ENCODE measurements around the gene GRID1. TPM values are rescaled to one million over a fixed set of nuclear protein-coding genes. Genes with fewer than 3 reads are reported as not detected.

GRID1 gene
- 1 to 10 TPM in 1 of 4 donors, under 1 TPM in 3; 0.06 to 1.8 (median 0.34) TPM for total RNA-seq
- 0.29 TPM for polyA plus RNA-seq
- long read RNA-seq, donor 1, result 0 reads
- long read RNA-seq, donor 2, result 0 reads
- long read RNA-seq, donor 3, result 0 reads
- long read RNA-seq, donor 4, partial matches to known transcripts, result 0 of 1 reads
- long read RNA-seq, donor 4, other reads (novel, unspliced or antisense), result 1 of 1 reads

DNA sequence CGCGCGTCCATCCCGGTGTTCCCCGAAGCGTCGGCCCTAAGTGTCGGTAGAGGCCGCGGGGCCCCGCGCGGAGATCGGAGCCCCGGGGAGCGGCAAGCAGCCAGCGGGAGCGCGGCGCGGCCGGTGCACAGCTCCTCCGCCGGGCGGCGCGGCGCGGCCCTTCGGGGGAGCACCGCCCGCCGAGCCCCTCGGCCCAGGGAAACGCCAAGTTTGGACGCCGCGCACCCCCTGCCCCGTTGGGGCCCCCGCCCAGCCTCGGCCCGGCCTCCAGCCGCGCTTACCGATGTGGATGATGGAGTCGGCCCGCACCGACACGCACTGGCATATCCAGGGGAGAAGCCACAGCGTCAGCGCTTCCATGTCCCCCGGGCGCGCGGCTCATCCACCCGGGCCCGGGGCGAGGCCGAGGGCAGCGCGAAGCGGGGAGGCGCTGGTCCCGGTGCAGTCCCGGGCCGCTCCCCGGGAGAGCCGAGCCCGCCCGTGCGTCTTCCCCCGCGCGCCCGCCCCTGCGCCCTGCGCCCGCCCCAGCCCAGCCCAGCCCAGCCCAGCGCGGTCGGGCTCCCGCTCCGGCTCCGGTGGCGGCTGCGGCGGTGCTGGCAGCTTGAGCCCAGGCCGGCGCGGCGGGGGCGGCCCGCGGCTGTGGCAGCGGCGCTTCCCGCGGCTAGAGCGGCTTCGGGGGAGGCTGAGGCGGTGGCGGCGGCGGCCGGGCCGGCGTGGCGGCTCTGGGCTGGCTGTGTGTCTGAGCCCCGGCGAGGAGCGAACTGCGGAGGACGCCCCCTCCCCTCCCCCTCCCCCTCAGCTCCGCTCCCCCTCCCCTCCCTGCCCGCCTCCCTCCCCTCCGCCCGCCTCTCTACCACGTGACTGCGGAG lies at the start of gene GRID1:
Gene GRID1, minus strand, starts transcription at position 763 of the 869 bp plus-strand sequence.
- H3K4me3 ChIP-seq (ENCODE audit: low read length), result peak within 1 kb of the TSS; percentile 65
- WGBS, result under 1% methylated on average over 114 of the region's 119 CpGs
- H3K9me3 ChIP-seq (ENCODE audit: control insufficient read depth, low read length), result no peaks in the 10 kb centered on the region
- H3K27me3 ChIP-seq (ENCODE audit: control insufficient read depth, insufficient read depth), result no peaks in the 10 kb centered on the region
- H3K27ac ChIP-seq (ENCODE audit: low read length), result no peak within 1 kb of the TSS
- intact Hi-C loops (cut with DNase I), result no loop called here
- DNase-seq (peak in 1 of 3 donors; percentile 69), ATAC-seq (peak; percentile 6 to 29)
- peaks cover 3% of the 10 kb centered on the region for H3K4me1 ChIP-seq (ENCODE audit: control insufficient read depth, insufficient read depth, low read length)

DNA sequence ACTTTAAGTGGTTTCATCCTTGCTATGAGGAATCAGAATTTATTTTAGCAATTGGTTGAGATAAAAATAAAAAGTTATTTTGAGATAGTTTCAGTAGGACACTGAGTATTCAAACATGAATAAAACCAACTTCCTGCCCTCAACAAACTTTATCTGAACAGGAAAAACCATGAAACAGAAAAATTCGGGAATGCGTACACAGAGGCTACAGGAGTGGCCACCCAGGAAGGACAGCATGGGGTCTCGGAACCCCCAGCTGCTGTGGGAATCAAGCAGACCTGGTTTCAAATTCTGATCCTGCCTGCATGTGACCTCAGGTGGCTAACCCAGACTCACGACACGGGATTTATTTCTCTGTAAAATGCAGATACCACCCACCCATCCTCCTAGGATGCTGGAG lies 49.0 kb upstream of the GRID1 start:
- H3K9me3 ChIP-seq (ENCODE audit: control insufficient read depth, low read length), result no peaks in the 10 kb centered on the region
- ATAC-seq (no peak), DNase-seq (no peak)
- no peak overlapping the region for H3K27ac ChIP-seq (ENCODE audit: low read length)
- intact Hi-C loops (cut with DNase I), result no loop called here
- H3K4me3 ChIP-seq (ENCODE audit: low read length), result no peak overlapping the region
- H3K27me3 ChIP-seq (ENCODE audit: control insufficient read depth, insufficient read depth), result no peaks in the 10 kb centered on the region
- H3K4me1 ChIP-seq (ENCODE audit: control insufficient read depth, insufficient read depth, low read length), result peaks cover 5% of the 10 kb centered on the region
- 52% methylated on average over 5 of the region's 5 CpGs for WGBS

DNA sequence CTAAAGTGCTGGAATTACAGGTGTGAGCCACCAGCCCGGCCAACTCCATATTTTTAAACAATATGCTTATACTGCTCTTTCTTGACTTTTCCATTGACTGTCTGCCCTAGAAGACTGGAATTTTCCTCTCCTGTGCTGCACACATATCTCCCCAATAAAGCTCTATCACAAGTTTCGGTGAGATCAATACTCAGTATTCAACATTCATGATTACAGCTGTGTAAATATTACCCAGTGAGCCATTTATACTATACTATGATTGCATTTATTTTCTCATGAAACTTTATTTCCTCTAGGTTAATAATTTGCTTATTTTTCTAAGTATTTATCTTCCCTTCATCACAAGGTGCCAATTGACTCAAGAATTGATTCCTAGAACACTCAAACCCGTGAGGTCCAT lies 48.5 kb upstream of the GRID1 start:
- no peak overlapping the region for H3K27ac ChIP-seq (ENCODE audit: low read length)
- DNase-seq (no peak), ATAC-seq (no peak)
- no peaks in the 10 kb centered on the region for H3K27me3 ChIP-seq (ENCODE audit: control insufficient read depth, insufficient read depth)
- H3K9me3 ChIP-seq (ENCODE audit: control insufficient read depth, low read length), result no peaks in the 10 kb centered on the region
- H3K4me1 ChIP-seq (ENCODE audit: control insufficient read depth, insufficient read depth, low read length), result peaks cover 5% of the 10 kb centered on the region
- intact Hi-C loops (cut with DNase I), result no loop called here
- WGBS, result 92% methylated on average over 3 of the region's 3 CpGs
- no peak overlapping the region for H3K4me3 ChIP-seq (ENCODE audit: low read length)

DNA sequence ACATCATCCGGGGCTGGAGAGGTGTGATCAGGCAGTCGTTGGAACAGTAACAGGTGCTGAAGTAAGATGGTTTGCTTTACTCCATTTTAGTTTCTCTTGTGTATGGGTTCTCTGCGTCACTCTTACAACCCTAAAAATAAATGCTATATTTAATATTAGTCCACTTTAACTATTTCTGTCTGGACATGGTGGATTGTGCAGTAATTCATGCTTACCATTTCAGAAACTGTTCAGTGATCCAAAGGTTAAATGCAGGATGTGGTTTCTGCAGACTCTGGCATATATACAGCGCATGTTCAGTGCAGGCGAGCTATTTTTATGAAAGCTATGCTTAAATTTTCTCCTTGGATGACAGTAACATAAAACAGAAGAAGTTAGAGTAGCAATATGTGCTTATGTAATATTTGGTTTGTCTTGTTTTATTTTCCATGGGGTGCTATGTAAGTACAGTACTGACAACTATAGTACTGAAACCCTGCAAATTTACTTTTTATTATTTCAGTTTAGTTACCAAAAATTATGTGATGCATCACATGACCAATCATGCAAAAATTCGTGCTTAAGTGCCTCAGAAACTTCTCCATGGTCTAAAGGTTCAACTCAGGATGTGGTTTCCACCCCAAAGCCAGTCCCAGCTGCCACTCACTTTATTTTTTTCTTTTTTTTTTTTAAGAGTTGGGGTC lies 46.6 kb upstream of the GRID1 start:
- no peak for DNase-seq
- Histone ChIP-seq H3K4me3 (ENCODE audit: low read length) (no peak overlapping the region), H3K27ac (ENCODE audit: low read length) (no peak overlapping the region), H3K27me3 (ENCODE audit: control insufficient read depth, insufficient read depth) (no peaks in the 10 kb centered on the region), H3K4me1 (ENCODE audit: control insufficient read depth, insufficient read depth, low read length) (peaks cover 5% of the 10 kb centered on the region), H3K9me3 (ENCODE audit: control insufficient read depth, low read length) (no peaks in the 10 kb centered on the region)
- intact Hi-C loops (cut with DNase I), result no loop called here
- WGBS, result 53% methylated on average over 6 of the region's 6 CpGs
- ATAC-seq, result no peak

DNA sequence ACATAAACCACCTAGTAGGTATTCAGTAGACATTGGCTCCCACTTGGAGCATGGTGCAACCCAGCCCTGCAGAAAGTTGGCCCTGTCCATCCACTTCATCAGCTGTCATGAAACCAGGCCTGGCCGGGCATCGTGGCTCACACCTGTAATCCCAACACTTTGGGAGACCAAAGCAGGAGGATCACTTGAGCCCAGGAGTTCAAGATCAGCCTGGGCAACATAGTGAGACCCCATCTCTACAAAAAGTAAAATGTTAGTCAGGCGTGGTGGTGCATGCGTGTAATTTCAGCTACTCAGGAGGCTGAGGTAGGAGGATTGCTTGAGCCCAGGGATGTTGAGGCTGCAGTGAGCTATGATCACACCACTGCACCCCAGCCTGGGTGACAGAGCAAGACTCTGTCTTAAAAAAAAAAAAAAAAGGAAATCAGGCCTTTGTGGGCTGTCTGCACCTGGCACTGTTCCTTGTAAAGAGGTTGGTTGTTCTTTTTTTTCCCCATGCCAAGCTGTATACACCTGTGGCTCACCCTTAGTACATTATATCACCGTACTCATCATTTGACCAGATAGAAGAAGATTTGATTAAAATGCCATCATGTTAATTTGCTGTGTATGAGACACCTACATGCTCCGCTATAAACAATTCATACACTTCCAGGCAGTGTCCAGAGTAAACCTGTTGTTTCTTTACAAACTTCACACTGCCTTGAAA lies 45.4 kb upstream of the GRID1 start:
- Histone ChIP-seq H3K27me3 (ENCODE audit: control insufficient read depth, insufficient read depth) (no peaks in the 10 kb centered on the region), H3K4me3 (ENCODE audit: low read length) (no peak overlapping the region), H3K27ac (ENCODE audit: low read length) (peak overlapping the region; percentile 19), H3K9me3 (ENCODE audit: control insufficient read depth, low read length) (no peaks in the 10 kb centered on the region), H3K4me1 (ENCODE audit: control insufficient read depth, insufficient read depth, low read length) (peaks cover 5% of the 10 kb centered on the region)
- no peak for ATAC-seq
- no peak for DNase-seq
- 88% methylated on average over 6 of the region's 6 CpGs for WGBS
- intact Hi-C loops (cut with DNase I), result no loop called here

DNA sequence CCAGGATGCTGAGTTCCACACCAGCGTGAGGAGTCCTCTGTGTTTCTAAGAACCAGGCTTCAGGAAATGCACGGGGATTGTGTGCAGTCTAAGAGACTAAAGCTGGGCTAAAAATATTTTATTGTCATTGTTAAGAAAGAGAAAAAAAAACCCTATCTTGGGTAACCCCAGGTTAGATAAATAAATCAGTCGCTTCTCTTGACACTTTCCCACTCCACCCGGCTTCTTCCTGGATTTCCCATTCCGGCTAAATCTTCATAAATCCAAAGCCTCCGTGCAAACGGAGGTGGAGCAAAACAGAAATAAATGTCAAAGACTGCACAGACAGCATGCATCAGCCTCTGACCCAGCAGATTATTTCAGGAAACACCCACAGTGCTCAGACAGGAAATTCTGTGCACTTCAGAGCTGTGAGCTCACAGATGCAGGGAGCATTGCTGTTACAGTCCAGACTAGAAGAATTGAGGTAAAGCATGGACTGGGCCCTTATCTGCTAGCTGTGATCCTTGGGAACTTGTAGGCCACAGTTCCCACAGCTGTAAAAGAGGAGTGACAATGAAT lies 44.8 kb upstream of the GRID1 start:
- Histone ChIP-seq H3K27ac (ENCODE audit: low read length) (no peak overlapping the region), H3K4me3 (ENCODE audit: low read length) (no peak overlapping the region), H3K27me3 (ENCODE audit: control insufficient read depth, insufficient read depth) (no peaks in the 10 kb centered on the region), H3K9me3 (ENCODE audit: control insufficient read depth, low read length) (no peaks in the 10 kb centered on the region), H3K4me1 (ENCODE audit: control insufficient read depth, insufficient read depth, low read length) (peaks cover 5% of the 10 kb centered on the region)
- peak; percentile 91 to 96 for ATAC-seq
- 21% methylated on average over 7 of the region's 7 CpGs for WGBS
- intact Hi-C loops (cut with DNase I), result no loop called here
- DNase-seq, result no peak

DNA sequence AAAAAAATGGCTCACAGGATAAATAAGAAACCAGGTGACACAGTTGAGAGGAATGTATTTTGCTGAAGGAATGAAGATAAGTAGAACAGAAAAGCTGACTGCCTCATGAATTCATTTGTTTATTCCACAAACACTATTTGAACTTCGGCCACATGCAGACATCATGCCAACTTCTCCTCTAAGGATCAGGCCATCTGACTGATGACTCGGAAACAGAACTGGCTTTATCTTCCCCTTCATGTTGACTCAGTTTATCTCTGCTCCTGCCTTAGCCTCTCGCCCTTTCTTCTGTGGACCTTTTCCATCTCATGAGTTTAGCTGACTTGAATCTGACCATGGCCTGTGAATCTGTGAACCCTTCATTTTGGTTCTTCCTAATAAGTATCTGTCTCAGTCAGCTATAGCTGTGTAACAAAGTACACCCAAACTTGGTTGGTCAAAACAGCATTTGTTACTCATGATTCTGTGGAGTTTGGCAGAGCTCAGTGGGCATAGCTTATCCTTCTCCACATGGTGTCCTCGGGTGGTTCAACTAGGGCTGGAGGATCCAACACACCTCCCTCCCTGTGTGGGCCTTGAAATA lies 44.0 kb upstream of the GRID1 start:
- Histone ChIP-seq H3K27me3 (ENCODE audit: control insufficient read depth, insufficient read depth) (no peaks in the 10 kb centered on the region), H3K4me1 (ENCODE audit: control insufficient read depth, insufficient read depth, low read length) (peaks cover 5% of the 10 kb centered on the region), H3K4me3 (ENCODE audit: low read length) (no peak overlapping the region), H3K27ac (ENCODE audit: low read length) (no peak overlapping the region), H3K9me3 (ENCODE audit: control insufficient read depth, low read length) (no peaks in the 10 kb centered on the region)
- WGBS, result 75% methylated on average over 4 of the region's 4 CpGs
- ATAC-seq (no peak), DNase-seq (no peak)
- intact Hi-C loops (cut with DNase I), result no loop called here

DNA sequence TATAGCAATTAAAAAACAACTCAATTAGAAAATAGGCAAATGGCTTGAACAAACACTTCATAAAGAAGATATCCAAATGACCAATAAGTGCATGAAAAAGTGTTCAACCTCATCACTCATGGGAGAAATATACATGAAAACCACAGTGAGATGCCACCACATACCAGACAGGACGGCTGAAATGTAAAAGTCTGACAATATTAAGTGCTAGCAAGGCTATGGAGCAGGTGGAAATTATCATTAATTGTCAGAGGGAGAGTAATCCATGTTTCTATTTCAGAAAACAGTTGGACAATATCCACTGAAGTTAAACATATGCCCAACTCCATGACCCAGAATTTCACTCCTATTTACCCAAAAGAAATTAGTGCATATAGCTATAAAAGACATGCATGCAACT lies 42.6 kb upstream of the GRID1 start:
- 76% methylated on average over 1 of the region's 1 CpG for WGBS
- DNase-seq (no peak), ATAC-seq (no peak)
- no peak overlapping the region for H3K27ac ChIP-seq (ENCODE audit: low read length)
- H3K4me3 ChIP-seq (ENCODE audit: low read length), result no peak overlapping the region
- no peaks in the 10 kb centered on the region for H3K9me3 ChIP-seq (ENCODE audit: control insufficient read depth, low read length)
- H3K27me3 ChIP-seq (ENCODE audit: control insufficient read depth, insufficient read depth), result no peaks in the 10 kb centered on the region
- H3K4me1 ChIP-seq (ENCODE audit: control insufficient read depth, insufficient read depth, low read length), result peaks cover 5% of the 10 kb centered on the region
- intact Hi-C loops (cut with DNase I), result no loop called here

DNA sequence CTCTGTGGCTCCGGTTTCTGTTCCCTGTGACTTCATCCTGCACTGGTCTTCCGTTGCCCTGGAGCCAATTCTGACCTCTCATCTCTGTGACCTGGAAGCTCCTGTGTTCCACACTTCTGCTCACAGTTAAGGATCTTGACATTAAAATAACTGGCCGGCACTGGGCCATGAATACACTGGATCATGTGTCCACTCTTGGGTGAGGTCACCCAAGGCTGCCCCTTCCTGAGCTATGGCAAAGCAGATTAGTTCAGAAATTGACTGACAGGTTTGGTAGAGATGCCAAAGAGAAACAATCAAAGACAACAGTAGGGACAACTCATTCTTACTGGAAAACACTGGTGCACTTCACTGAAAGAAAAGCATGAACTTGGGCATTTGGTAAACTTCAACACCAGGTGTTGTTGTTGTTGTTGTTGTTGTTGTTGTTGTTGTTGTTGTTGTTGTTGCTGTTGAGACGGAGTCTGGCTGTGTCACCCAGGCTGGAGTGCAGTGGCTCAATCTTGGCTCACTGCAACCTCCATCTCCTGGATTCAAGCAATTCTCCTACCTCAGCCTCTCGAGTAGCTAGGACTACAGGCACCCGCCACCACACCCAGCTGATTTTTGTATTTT lies 36.7 kb upstream of the GRID1 start:
- ATAC-seq, result no peak
- intact Hi-C loops (cut with DNase I), result loop anchor here in 2 of 4 donors (5.0 kb wide), 2 partner anchors 179 to 184 kb away; no protein-coding TSS in a partner anchor
- no peak for DNase-seq
- H3K27ac ChIP-seq (ENCODE audit: low read length), result no peak overlapping the region
- H3K4me1 ChIP-seq (ENCODE audit: control insufficient read depth, insufficient read depth, low read length), result no peaks in the 10 kb centered on the region
- 63% methylated on average over 6 of the region's 6 CpGs for WGBS
- H3K9me3 ChIP-seq (ENCODE audit: control insufficient read depth, low read length), result no peaks in the 10 kb centered on the region
- H3K27me3 ChIP-seq (ENCODE audit: control insufficient read depth, insufficient read depth), result no peaks in the 10 kb centered on the region
- H3K4me3 ChIP-seq (ENCODE audit: low read length), result no peak overlapping the region
